GM21619 (cell line): Measurements from ENCODE around the gene TAS1R1.

ENCODE experiments used
- ATAC-seq: cut with Tn5 transposase; IDR thresholded peaks from one replicate; pipeline ENCODE4 v1.9.1; 2021; ENCODE audit not compliant: unreplicated experiment

TAS1R1 gene

DNA sequence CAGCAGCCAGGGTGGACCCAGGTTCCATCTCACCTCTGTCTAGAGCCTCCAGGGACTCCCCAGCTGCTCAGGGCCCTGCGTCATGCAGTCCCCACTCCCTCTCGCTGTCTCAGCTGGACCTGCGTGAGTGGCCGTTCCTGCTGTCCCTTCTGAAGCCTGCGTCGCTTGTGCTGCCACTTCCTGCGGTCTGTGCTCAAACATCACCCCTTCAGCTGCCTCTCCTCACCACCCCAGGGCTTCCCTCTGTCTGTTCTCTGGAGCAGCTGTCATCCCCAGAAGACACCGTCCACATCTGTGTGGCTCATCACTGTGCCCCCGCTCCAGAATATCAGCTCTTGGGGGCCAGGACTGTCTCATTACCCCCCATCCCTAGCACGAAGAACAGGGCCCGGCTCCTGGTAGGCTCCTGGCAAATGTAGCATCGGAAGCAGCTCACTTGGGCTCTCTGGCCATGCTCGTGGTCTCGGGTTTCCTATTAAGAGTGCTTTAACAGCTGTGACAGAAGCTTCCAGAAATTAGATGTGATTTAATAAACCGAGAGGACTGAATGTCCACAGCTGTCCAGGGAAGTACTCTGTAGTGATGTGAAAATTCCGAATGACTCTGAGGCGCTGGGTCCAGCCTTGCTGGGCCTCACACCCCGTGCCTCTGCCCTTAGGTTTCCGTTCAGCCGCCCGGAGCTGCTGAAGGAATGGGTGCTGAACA is 72.9 kb downstream of the TAS1R1 start:
- ATAC-seq = no peak

DNA sequence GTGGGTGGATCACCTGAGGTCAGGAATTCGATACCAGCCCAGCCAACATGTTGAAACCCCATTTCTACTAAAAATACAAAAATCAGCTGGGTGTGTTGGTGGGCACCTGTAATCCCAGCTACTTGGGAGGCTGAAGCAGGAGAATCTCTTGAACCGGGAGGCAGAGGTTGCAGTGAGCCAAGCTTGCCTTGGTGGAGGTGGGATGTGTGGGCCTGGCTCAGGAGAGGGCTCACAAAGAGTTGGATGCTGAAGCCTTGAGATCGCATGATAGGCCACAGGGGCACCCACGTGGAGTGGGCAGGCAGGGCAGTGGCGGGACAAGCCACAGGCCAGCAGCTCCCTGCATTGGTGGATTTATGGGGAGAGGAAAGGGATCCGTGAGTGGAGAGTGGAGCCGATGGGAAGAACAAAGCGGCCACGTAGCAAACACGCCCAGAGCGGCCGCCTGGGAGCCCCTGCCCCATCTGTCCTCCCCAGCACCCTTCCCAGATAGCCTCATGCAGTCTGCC is 73.9 kb downstream of the TAS1R1 start:
- ATAC-seq = no peak
